GM18951 (cell line): ENCODE results near the gene TLR1.

Source experiments
- POLR2A ChIP-seq: IDR thresholded peaks from 4 replicates; pipeline ENCODE4 v1.6.1; 2011; ENCODE audit warnings: mild to moderate bottlenecking; ENCODE audit not compliant: insufficient read length, insufficient read depth; ENCODE audit errors: extremely low read depth
- in situ Hi-C: fragments of 300-500 bp; cut with MboI; formaldehyde crosslinking; loops from one replicate; pipeline ENCODE4 v1.12.0; 2022; ENCODE audit warnings: low sequenced_read_pairs, mixed read lengths, inconsistent platforms; ENCODE audit not compliant: unreplicated experiment

The TLR1 gene

DNA sequence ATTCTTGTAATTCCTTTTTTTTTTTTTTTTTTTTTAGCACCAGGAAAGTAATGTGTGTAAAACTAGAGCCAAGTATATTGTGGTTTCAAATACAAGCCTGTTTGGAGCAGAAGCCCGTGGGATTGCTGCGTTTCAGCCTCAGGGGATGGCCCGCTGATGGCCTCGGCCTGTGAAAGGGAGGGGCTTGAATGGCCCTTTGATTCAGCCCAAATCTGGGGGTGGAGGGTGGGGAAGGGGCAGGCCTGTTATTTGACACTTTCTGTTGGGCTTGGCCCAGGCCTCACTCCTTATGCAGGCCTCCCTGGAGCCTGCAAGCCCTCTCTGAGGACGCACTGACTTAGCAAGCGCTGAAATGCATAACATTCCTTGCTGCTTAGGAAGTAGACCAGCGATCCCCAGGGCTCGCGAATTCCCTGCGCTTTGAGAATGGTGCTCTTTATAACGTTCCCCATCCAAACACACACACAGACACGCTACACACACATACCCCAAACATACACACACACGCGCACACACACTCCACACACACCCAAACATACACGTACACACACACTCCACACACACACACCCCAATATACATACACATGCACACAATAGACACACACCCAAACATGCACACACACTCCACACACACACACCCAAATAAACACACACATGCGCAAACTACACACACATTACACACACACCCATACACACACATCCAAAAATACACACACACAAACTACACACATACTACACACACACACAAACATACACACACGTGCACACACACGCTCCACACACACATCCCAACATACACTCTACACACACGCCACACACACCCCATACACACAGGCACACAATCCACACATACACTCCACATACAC is 51.4 kb downstream of the TLR1 start:
- in situ Hi-C loops: loop anchor here (10.0 to 25.0 kb wide), 2 partner anchors 382 to 684 kb away; no protein-coding TSS in a partner anchor
- no peak for TF ChIP-seq POLR2A

DNA sequence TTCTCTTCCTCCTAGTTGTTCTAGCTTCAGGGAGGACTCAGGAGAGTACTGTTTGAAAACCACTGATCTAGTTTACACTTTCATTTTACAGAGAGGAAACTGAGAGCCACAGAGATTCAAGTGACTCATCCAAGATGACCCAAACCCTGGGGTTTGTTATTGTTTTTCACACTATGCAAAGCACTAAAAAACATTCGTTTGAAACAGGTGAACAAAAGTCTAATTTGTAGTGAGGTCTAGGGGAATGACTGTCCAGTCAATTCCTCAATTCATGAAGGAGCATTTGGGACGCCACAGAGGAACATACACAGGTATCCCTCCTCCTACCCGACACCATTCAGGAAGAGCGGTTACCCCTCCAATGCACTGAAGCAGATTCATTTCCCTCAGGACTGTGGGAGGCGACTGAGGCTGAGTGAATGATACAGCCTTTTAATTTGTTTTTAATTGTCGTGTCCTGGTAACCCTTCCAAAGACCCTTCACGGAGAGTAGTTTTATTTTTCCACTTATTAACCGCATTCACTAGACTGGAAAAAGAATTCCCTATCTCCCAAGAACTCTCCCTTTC is 52.1 kb downstream of the TLR1 start:
- TF ChIP-seq POLR2A: no peak
- in situ Hi-C loops: loop anchor here (10.0 to 25.0 kb wide), 2 partner anchors 382 to 685 kb away; no protein-coding TSS in a partner anchor

DNA sequence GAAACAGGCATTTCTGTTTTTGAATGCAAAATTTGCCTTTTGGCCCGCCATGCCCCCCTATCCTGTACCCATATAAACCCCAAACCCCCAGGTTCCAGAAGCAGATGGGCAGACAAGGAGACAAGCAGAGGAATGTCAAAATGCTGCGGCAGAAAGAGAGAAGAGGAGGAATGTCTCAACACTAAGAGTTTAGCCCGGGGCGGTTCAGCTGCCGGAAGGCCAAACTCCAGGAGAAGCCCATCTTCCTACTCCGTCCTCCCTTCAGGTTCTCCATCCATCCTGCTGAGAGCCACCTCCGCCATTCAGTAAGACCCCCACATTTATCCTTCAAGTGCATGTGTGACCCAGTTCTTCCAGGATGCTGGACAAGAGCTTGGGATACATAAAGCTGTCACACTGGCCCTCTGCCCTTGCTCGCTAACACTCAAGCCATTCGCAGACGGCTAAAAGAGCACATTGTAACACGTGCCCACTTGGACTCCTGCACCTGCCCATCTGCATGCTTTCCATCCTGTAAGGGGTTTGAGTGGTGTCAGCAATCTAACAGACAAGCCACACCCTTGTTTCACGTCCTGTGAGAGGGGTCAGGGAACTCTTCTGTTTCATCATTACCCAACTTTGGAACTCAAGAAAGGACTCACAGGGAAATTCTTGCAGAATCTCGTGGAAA is 53.1 kb downstream of the TLR1 start:
- in situ Hi-C loops: loop anchor here (10.0 to 25.0 kb wide), 2 partner anchors 383 to 686 kb away; no protein-coding TSS in a partner anchor
- TF ChIP-seq POLR2A: no peak

DNA sequence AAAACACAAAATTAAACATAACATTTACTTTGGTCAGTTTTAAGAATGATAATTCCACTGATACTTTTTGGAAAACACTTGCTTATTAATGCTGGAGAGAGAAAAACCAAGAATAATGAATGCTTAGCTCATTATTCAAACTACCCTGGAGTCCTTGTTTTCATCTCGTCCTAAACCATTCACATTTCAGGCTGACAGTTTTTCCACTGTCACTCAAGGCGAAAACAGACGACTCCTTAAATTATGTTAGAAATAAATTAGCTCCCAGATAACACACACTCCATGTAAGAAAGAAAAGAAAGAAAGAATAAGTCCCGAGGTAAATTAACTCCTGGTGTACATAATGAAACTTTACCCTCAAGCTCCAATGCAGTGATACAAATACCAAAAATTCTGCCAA is 55.3 kb downstream of the TLR1 start:
- no peak for TF ChIP-seq POLR2A
- in situ Hi-C loops: no loop called here

DNA sequence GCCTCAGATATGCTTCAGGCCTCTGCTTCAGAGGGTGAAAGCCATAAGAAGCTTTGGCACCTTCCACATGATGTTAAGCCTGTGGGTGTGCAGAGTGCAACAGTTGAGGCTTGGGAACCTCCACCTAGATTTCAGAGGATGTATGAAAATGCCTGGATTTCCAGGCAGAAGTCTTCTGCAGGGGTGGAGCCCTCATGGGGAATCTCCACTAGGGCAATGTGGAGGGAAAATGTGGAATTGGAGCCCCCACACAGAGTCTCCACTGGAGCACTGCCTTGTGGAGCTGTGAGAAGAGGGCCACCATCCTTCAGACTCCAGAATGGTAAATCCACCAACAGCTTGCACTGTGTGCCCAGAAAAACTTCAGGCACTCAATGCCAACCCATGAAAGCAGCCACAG is 57.0 kb downstream of the TLR1 start:
- in situ Hi-C loops: no loop called here
- TF ChIP-seq POLR2A: no peak
